ENCODE measurements around the gene ETS1.

ETS1 gene

GRCh38 chr11:128420951-128421350 lies 166.4 kb downstream of the ETS1 start:
- DNase-seq = no peak

- DNase-seq = no peak
Measured at GRCh38 chr11:128420265-128420664, 167.1 kb downstream of the ETS1 start.

GRCh38 chr11:128419012-128419767 lies 168.2 kb downstream of the ETS1 start:
- DNase-seq = no peak

- DNase-seq = no peak
Measured at GRCh38 chr11:128417607-128418324, 169.6 kb downstream of the ETS1 start.

- DNase-seq = no peak
Measured at GRCh38 chr11:128416976-128417375, 170.4 kb downstream of the ETS1 start.

- DNase-seq = peak; percentile 6 to 12
Measured at GRCh38 chr11:128415539-128415938, 171.8 kb downstream of the ETS1 start.

GRCh38 chr11:128412847-128413791 lies 174.2 kb downstream of the ETS1 start:
- DNase-seq = no peak

GRCh38 chr11:128411812-128412211 lies 175.5 kb downstream of the ETS1 start:
- DNase-seq = no peak

GRCh38 chr11:128411150-128411549 lies 176.2 kb downstream of the ETS1 start:
- no peak for DNase-seq

- DNase-seq = no peak
Measured at GRCh38 chr11:128409476-128409875, 177.9 kb downstream of the ETS1 start.
